ENCODE measurements around the gene LHX2. TPM values are rescaled to one million over a fixed set of nuclear protein-coding genes. Genes with fewer than 3 reads are reported as not detected.
"Not testable (repeated sequence)": the region's sequence is repeated elsewhere in the genome, so short reads cannot be mapped to it uniquely, and the experiment has no call there.

The LHX2 gene
- total RNA-seq: 0.44 TPM
- 1 to 10 TPM in 2 of 8 donors, under 1 TPM in 6; 0.41 to 1.5 (median 0.75) TPM for polyA plus RNA-seq (ENCODE audit: insufficient read depth in 1 of 8, insufficient read length in 8 of 8, low replicate concordance in 1 of 8)
- long read RNA-seq, donor 1: 0 reads
- long read RNA-seq, donor 2: 0 reads
- long read RNA-seq, donor 3, partial matches to known transcripts: 0 of 1 reads
- long read RNA-seq, donor 3, other reads (novel, unspliced or antisense): 0 of 1 reads
- long read RNA-seq, donor 4: 0 reads
- long read RNA-seq, donor 5: 0 reads
- long read RNA-seq, donor 6, partial matches to known transcripts: 0 of 1 reads
- long read RNA-seq, donor 6, other reads (novel, unspliced or antisense): 0 of 1 reads
- long read RNA-seq, donor 7: 0 reads
- long read RNA-seq, donor 8: 0 reads
- long read RNA-seq, donor 9: 0 reads
- long read RNA-seq, donor 10: 0 reads
- long read RNA-seq, donor 11: 0 reads

DNA sequence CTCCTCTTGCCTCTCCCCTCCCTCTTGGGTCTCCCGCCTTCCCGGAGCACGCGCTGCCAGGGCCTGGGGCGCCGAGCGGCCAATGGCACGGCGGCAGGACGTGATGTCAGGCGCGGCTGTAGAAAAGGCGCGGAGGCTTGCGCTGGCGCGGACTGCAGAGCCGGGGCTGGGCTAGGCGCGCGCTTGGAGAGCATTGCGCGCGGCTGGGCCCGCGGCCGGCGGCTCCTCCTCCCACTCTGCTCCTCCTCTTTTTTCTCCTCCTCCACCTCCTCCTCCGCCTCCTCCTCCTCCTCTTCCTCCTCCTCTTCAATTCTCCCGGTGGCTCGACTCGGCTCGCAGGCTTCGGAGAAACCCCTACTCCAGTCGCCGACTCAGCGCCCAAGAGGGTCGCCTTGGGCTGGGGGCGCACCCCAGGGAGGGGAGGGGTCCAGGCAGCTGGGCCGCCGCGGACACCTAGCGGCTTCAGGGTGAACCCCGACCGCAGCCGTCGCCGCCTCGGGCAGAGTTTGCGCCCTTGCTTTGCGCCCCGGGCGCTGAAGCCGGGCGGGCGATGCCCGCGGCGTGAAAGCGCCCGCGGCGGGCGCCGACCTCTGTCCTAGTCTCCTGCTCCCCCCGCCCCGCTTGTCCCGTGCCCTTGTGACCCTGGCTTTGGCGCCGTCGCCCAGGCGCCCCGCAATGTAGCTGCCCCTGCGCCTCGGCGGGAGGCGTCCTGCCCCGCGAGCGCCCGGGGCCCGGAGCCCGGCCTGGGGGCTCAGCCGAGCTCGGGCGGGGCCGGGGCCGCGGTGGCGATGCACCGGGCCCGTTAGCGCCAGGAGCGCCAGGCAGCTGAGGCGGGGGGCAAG, at the start of gene LHX2:
LHX2 (plus strand) TSS at position 309 of the 842 bp plus-strand sequence. CDS start 581 bp downstream, outside the sequence.
- peak within 1 kb of the TSS; percentile 32 for H3K4me3 ChIP-seq (ENCODE audit: low read length)
- no peaks in the 10 kb centered on the region for H3K9me3 ChIP-seq (replicated peaks; ENCODE audit: control insufficient read depth, low read depth, low read length)
- under 1% methylated on average over 88 of the region's 95 CpGs for WGBS (ENCODE audit: insufficient coverage)
- H3K27ac ChIP-seq (ENCODE audit: low read length): no peak within 1 kb of the TSS
- peaks cover 99% of the 10 kb centered on the region for H3K27me3 ChIP-seq (ENCODE audit: control insufficient read depth, insufficient read depth, low read length)
- no peaks in the 10 kb centered on the region for H3K36me3 ChIP-seq (ENCODE audit: control insufficient read depth, insufficient read depth, low read length)
- peaks cover 42% of the 10 kb centered on the region for H3K4me1 ChIP-seq (ENCODE audit: control insufficient read depth, insufficient read depth, low read length)
- DNase-seq: peak; percentile 90

DNA sequence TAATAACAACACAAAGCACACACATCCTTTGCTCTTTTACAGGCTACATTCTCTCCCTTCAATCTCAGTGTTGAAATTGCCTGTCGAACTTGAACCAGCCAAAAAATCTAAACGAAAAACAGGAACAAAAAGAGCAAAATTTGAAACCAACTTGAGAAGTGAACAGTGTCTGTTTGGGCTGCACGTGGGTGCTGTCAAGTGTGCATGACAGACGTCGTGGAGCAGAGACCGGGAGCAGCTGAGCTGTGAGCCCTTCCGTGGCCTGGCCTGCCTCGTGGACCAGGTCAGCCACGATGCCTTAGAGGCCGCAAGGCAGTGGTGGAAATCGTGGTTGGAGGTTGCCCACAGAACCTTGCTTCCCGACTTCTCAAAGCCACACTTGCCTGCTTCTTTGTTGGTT, 46.8 kb upstream of the LHX2 start:
- 53% methylated on average over 12 of the region's 12 CpGs for WGBS (ENCODE audit: insufficient coverage)
- H3K27ac ChIP-seq (ENCODE audit: low read length): no peak overlapping the region
- no peak overlapping the region for H3K4me3 ChIP-seq (ENCODE audit: low read length)
- no peaks in the 10 kb centered on the region for H3K9me3 ChIP-seq (replicated peaks; ENCODE audit: control insufficient read depth, low read depth, low read length)
- no peaks in the 10 kb centered on the region for H3K36me3 ChIP-seq (ENCODE audit: control insufficient read depth, insufficient read depth, low read length)
- H3K4me1 ChIP-seq (ENCODE audit: control insufficient read depth, insufficient read depth, low read length): no peaks in the 10 kb centered on the region
- peaks cover 11% of the 10 kb centered on the region for H3K27me3 ChIP-seq (ENCODE audit: control insufficient read depth, insufficient read depth, low read length)
- DNase-seq: no peak

GRCh38 chr9:123965801-123966686, 45.5 kb upstream of the LHX2 start:
- H3K9me3 ChIP-seq (replicated peaks; ENCODE audit: control insufficient read depth, low read depth, low read length): no peaks in the 10 kb centered on the region
- no peaks in the 10 kb centered on the region for H3K4me1 ChIP-seq (ENCODE audit: control insufficient read depth, insufficient read depth, low read length)
- 74% methylated on average over 2 of the region's 8 CpGs for WGBS (ENCODE audit: insufficient coverage)
- no peak overlapping the region for H3K4me3 ChIP-seq (ENCODE audit: low read length)
- no peaks in the 10 kb centered on the region for H3K36me3 ChIP-seq (ENCODE audit: control insufficient read depth, insufficient read depth, low read length)
- DNase-seq: no peak
- H3K27ac ChIP-seq (ENCODE audit: low read length): no peak overlapping the region
- H3K27me3 ChIP-seq (ENCODE audit: control insufficient read depth, insufficient read depth, low read length): peaks cover 17% of the 10 kb centered on the region

DNA sequence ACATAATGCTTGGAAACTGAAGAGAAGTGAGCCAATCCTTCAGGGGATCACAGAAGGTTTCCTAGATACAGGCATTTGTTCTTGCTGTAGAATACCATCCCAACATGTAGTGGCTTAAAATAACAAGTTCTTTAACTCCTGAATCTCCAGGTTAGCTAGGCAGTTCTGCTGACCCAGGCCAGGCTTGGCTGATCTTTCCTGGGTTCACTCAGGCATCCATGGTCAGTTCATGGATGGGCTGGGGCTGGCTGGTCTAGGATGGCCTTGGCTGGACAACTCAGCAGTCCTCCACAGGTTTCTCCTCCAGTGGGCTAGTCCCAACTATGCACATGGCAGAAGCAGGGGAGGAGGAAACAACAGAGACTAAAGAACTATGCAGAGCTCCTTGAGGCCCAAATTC, 44.2 kb upstream of the LHX2 start:
- peaks cover 16% of the 10 kb centered on the region for H3K27me3 ChIP-seq (ENCODE audit: control insufficient read depth, insufficient read depth, low read length)
- H3K27ac ChIP-seq (ENCODE audit: low read length): no peak overlapping the region
- no peak for DNase-seq
- no peaks in the 10 kb centered on the region for H3K9me3 ChIP-seq (replicated peaks; ENCODE audit: control insufficient read depth, low read depth, low read length)
- H3K4me1 ChIP-seq (ENCODE audit: control insufficient read depth, insufficient read depth, low read length): no peaks in the 10 kb centered on the region
- no peaks in the 10 kb centered on the region for H3K36me3 ChIP-seq (ENCODE audit: control insufficient read depth, insufficient read depth, low read length)
- no peak overlapping the region for H3K4me3 ChIP-seq (ENCODE audit: low read length)

GRCh38 chr9:123972618-123973017, 39.0 kb upstream of the LHX2 start:
- H3K27me3 ChIP-seq (ENCODE audit: control insufficient read depth, insufficient read depth, low read length): peaks cover 17% of the 10 kb centered on the region
- H3K27ac ChIP-seq (ENCODE audit: low read length): no peak overlapping the region
- no peaks in the 10 kb centered on the region for H3K36me3 ChIP-seq (ENCODE audit: control insufficient read depth, insufficient read depth, low read length)
- DNase-seq: no peak
- WGBS (ENCODE audit: insufficient coverage): 96% methylated on average over 8 of the region's 8 CpGs
- H3K9me3 ChIP-seq (replicated peaks; ENCODE audit: control insufficient read depth, low read depth, low read length): no peaks in the 10 kb centered on the region
- no peak overlapping the region for H3K4me3 ChIP-seq (ENCODE audit: low read length)
- no peaks in the 10 kb centered on the region for H3K4me1 ChIP-seq (ENCODE audit: control insufficient read depth, insufficient read depth, low read length)

- Histone ChIP-seq H3K4me1 (ENCODE audit: control insufficient read depth, insufficient read depth, low read length) (no peaks in the 10 kb centered on the region), H3K27me3 (ENCODE audit: control insufficient read depth, insufficient read depth, low read length) (peaks cover 17% of the 10 kb centered on the region), H3K4me3 (ENCODE audit: low read length) (no peak overlapping the region), H3K27ac (ENCODE audit: low read length) (no peak overlapping the region), H3K36me3 (ENCODE audit: control insufficient read depth, insufficient read depth, low read length) (no peaks in the 10 kb centered on the region), H3K9me3 (replicated peaks; ENCODE audit: control insufficient read depth, low read depth, low read length) (no peaks in the 10 kb centered on the region)
- no peak for DNase-seq
- WGBS (ENCODE audit: insufficient coverage): 87% methylated on average over 9 of the region's 9 CpGs
Observed at GRCh38 chr9:123973590-123974223, 37.9 kb upstream of the LHX2 start.

DNA sequence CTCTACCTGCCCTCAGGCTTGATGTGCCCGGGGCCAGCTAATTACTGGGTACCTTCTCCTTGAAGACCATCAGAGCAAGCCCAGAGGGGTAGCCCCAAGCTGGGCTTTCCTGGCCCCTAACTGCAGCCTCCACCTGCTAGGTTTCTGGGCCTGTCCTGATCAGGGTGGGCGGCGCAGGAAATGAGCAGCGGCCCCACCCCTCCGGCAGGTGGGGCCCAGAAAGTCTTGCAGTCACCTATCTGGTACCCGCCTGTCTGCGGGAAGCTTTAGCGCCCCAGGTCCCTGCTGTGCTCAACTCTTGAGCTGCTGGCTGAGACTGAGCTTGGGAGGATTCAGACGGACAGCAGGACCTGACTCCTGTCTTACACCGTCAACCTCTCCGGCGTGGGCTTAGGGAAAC, 37.1 kb upstream of the LHX2 start:
- Histone ChIP-seq H3K27ac (ENCODE audit: low read length) (no peak overlapping the region), H3K4me1 (ENCODE audit: control insufficient read depth, insufficient read depth, low read length) (no peaks in the 10 kb centered on the region), H3K27me3 (ENCODE audit: control insufficient read depth, insufficient read depth, low read length) (peaks cover 19% of the 10 kb centered on the region), H3K4me3 (ENCODE audit: low read length) (no peak overlapping the region), H3K36me3 (ENCODE audit: control insufficient read depth, insufficient read depth, low read length) (no peaks in the 10 kb centered on the region), H3K9me3 (replicated peaks; ENCODE audit: control insufficient read depth, low read depth, low read length) (no peaks in the 10 kb centered on the region)
- DNase-seq: no peak
- WGBS (ENCODE audit: insufficient coverage): 69% methylated on average over 12 of the region's 12 CpGs

GRCh38 chr9:123975871-123976270, 35.7 kb upstream of the LHX2 start:
- Histone ChIP-seq H3K36me3 (ENCODE audit: control insufficient read depth, insufficient read depth, low read length) (no peaks in the 10 kb centered on the region), H3K27me3 (ENCODE audit: control insufficient read depth, insufficient read depth, low read length) (peaks cover 20% of the 10 kb centered on the region), H3K4me3 (ENCODE audit: low read length) (no peak overlapping the region), H3K4me1 (ENCODE audit: control insufficient read depth, insufficient read depth, low read length) (no peaks in the 10 kb centered on the region), H3K9me3 (replicated peaks; ENCODE audit: control insufficient read depth, low read depth, low read length) (no peaks in the 10 kb centered on the region), H3K27ac (ENCODE audit: low read length) (no peak overlapping the region)
- DNase-seq: no peak
- 32% methylated on average over 3 of the region's 3 CpGs for WGBS (ENCODE audit: insufficient coverage)

DNA sequence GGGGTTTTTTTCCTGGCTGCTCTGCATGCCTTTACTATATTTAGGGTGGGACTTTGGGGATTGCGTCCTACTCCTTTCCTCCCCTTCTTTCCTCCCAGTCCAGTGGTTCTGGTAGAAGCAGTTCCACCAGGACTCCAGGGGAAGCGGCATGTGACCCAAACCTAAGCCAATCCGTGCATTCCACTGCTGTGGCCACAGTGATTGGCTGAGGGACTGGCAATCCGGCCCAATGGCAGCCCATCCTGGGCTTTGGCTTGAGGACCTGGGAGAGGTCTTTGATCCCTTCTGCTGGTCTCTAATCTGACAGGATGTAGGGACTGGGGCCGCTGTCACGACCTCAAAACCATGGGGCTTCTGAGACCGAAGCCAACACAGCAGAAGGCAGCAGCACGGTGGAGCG, 35.0 kb upstream of the LHX2 start:
- H3K36me3 ChIP-seq (ENCODE audit: control insufficient read depth, insufficient read depth, low read length); H3K4me1 ChIP-seq (ENCODE audit: control insufficient read depth, insufficient read depth, low read length); H3K9me3 ChIP-seq (replicated peaks; ENCODE audit: control insufficient read depth, low read depth, low read length); DNase-seq; H3K27ac ChIP-seq (ENCODE audit: low read length); H3K4me3 ChIP-seq (ENCODE audit: low read length): not testable (repeated sequence)
- no CpG with 5 or more reads among the region's 9 CpGs for WGBS (ENCODE audit: insufficient coverage)
- peaks cover 20% of the 10 kb centered on the region for H3K27me3 ChIP-seq (ENCODE audit: control insufficient read depth, insufficient read depth, low read length)

All from muscle of leg (tissue), 16 donors.